HCT116 (cell line): Measurements from ENCODE around the gene SFTPB. TPM values are rescaled to one million over a fixed set of nuclear protein-coding genes. Genes with fewer than 3 reads are reported as not detected.

Experiments used
- ATAC-seq: fragments of 200-7000 bp; cut with Tn5 transposase; 2 replicates; pipeline ENCODE4 v1.9.1; 2020; ENCODE audit warnings: mild to moderate bottlenecking, moderate library complexity
- BruUV-seq: library from RNA; stranded (reverse); fragments of 400-500 nt; replicated peaks from 2 replicates; lab custom pipeline; 2021; lab: Mats Ljungman, UMichigan
- CTCF ChIA-PET: fragments of 300-600 bp; sonication (Branson Sonifier 250); formaldehyde crosslinking; loops from one replicate; lab custom pipeline; 2021; ENCODE audit warnings: antibody characterized with exemption; lab: Charles Lee
- POLR2A ChIA-PET: fragments of 300-600, 350-600 bp; sonication (Branson Sonifier 250); formaldehyde crosslinking; loops from one replicate; lab custom pipeline; 2021; ENCODE audit warnings: antibody characterized with exemption; lab: Charles Lee
- RAD21 ChIA-PET, 2 experiments: fragments of 300-600 bp; sonication (Branson Sonifier 250); formaldehyde crosslinking; loops; one replicate each; lab custom pipeline; 2023; ENCODE audit warnings: low total read pairs in 2 of 2; ENCODE audit not compliant: uncharacterized antibody in 2 of 2, unreplicated experiment in 2 of 2, low non-redundant PET in 1 of 2; lab: Charles Lee
- DNase-seq: peaks from one replicate; pipeline ENCODE4 v3.0.0-alpha.2; 2010; ENCODE audit warnings: low read depth, low spot score
- H2AFZ ChIP-seq: fragments of 200-600 bp; shearing (Covaris generic), sonication (generic); 2 replicates; pipeline ENCODE4 v1.6.1; 2017; ENCODE audit warnings: low read depth, mixed run types, mixed read lengths, antibody characterized with exemption, low read length; ENCODE audit not compliant: poor library complexity, severe bottlenecking
- H3K27ac ChIP-seq: 2 replicates; pipeline ENCODE4 v1.5.1; 2012; ENCODE audit warnings: low read depth, low read length
- H3K27me3 ChIP-seq: fragments of 200-600 bp; sonication (generic); 2 replicates; pipeline ENCODE4 v1.6.1; 2016; ENCODE audit warnings: mixed run types, low read length, mixed read lengths; ENCODE audit not compliant: insufficient read depth
- H3K36me3 ChIP-seq, 2 experiments: fragments of 200-500 bp in 1 of 2; fragments of 200-600 bp in 1 of 2; sonication (Bioruptor generic) in 1 of 2; sonication (generic) in 1 of 2; 2 replicates each; pipeline versions ENCODE4 v1.5.1 to v1.6.1; 2014 to 2016; ENCODE audit warnings: low read length in 2 of 2, inconsistent platforms in 1 of 2, mixed read lengths in 1 of 2, mixed run types in 1 of 2; ENCODE audit not compliant: insufficient read depth in 2 of 2, control insufficient read depth in 1 of 2
- H3K4me1 ChIP-seq, 2 experiments: fragments of 200-600 bp in 1 of 2; sonication (generic) in 1 of 2; 2 replicates each; pipeline versions ENCODE4 v1.5.1 to v1.6.1; 2012 to 2017; ENCODE audit warnings: low read length in 2 of 2, inconsistent platforms in 1 of 2, mild to moderate bottlenecking in 1 of 2, mixed read lengths in 1 of 2, mixed run types in 1 of 2, moderate library complexity in 1 of 2; ENCODE audit not compliant: insufficient read depth in 2 of 2, control insufficient read depth in 1 of 2
- H3K4me2 ChIP-seq: fragments of 200-600 bp; sonication (generic); 2 replicates; pipeline ENCODE4 v1.6.1; 2017; ENCODE audit warnings: mixed run types, low read length, mixed read lengths
- H3K4me3 ChIP-seq, 2 experiments: fragments of 200-600 bp in 1 of 2; sonication (generic) in 1 of 2; replicated peaks in 1 of 2; 2 replicates each; pipeline ENCODE4 v1.5.1; 2011 to 2016; ENCODE audit warnings: low read length in 2 of 2, control low read depth in 1 of 2, low read depth in 1 of 2, mild to moderate bottlenecking in 1 of 2, mixed read lengths in 1 of 2, mixed run types in 1 of 2
- H3K79me2 ChIP-seq: fragments of 200-600 bp; sonication (generic); 2 replicates; pipeline ENCODE4 v1.6.1; 2017; ENCODE audit warnings: mild to moderate bottlenecking, mixed run types, low read length, moderate library complexity, mixed read lengths; ENCODE audit not compliant: insufficient read depth
- H3K9ac ChIP-seq: fragments of 200-600 bp; sonication (generic); 2 replicates; pipeline ENCODE4 v1.6.1; 2016; ENCODE audit warnings: low read length, mixed read lengths
- H3K9me2 ChIP-seq: fragments of 200-600 bp; sonication (generic), shearing (Covaris generic); 2 replicates; pipeline ENCODE4 v1.6.1; 2017; ENCODE audit warnings: mixed run types, mild to moderate bottlenecking, moderate library complexity; ENCODE audit not compliant: insufficient read depth
- H3K9me3 ChIP-seq, 2 experiments: fragments of 200-500 bp in 1 of 2; fragments of 200-600 bp in 1 of 2; sonication (Bioruptor generic) in 1 of 2; sonication (generic) in 1 of 2; 2 replicates each; pipeline ENCODE4 v1.6.1; 2014 to 2017; ENCODE audit warnings: low read length in 2 of 2, mixed read lengths in 2 of 2, inconsistent platforms in 1 of 2, low read depth in 1 of 2, mild to moderate bottlenecking in 1 of 2, mixed run types in 1 of 2, moderate library complexity in 1 of 2; ENCODE audit not compliant: control insufficient read depth in 1 of 2, insufficient read depth in 1 of 2
- H4K20me1 ChIP-seq: fragments of 200-600 bp; sonication (generic), shearing (Covaris generic); 2 replicates; pipeline ENCODE4 v1.6.1; 2017; ENCODE audit warnings: mixed run types, mild to moderate bottlenecking, moderate library complexity; ENCODE audit not compliant: insufficient read depth
- MAX ChIP-seq: IDR thresholded peaks from 2 replicates; pipeline ENCODE4 v1.6.1; 2012
- POLR2AphosphoS5 ChIP-seq: IDR thresholded peaks from 2 replicates; pipeline ENCODE4 v1.6.1; 2011; ENCODE audit warnings: mild to moderate bottlenecking, low read depth, low read length, moderate library complexity
- REST ChIP-seq: IDR thresholded peaks from 2 replicates; pipeline ENCODE4 v1.6.1; 2012; ENCODE audit warnings: low read depth
- ZFX ChIP-seq: fragments of 450-650 bp; IDR thresholded peaks from 2 replicates; pipeline ENCODE4 v1.6.1; 2017
- intact Hi-C: fragments of 100-400 bp; cut with micrococcal nuclease; formaldehyde crosslinking; loops from 2 replicates; pipeline ENCODE4 v1.10.0; 2022
- total RNA-seq: library from RNA; stranded (reverse); gene quantifications from one replicate; pipeline ENCODE4 v1.2.1, GENCODE V29; 2021; ENCODE audit not compliant: unreplicated experiment

SFTPB gene
- total RNA-seq, 1 experiment from 2014 or later = 13.3 TPM

- TF ChIP-seq REST (no peak), ZFX (peak; percentile 95), POLR2AphosphoS5 (peak; percentile 99)
These were observed 56.1 kb downstream of the SFTPB start, which contains the start of gene C2orf68 (continued) for GRCh38 chr2:85611705-85612587.

GRCh38 chr2:85611217-85611704 is 56.7 kb downstream of the SFTPB start:
- no peaks in the 10 kb centered on the region for H3K27me3 ChIP-seq
- BruUV-seq = TSS peak; percentile 41
- TF ChIP-seq MAX = no peak
- H3K9me2 ChIP-seq = no peaks in the 10 kb centered on the region
- no peaks in the 10 kb centered on the region for H4K20me1 ChIP-seq
- RAD21 ChIA-PET = no interaction called here
- DNase-seq = no peak
- intact Hi-C loops = loop anchor here (5.0 kb wide), 2 partner anchors 259 to 326 kb away; partner anchors contain the start of genes ELMOD3 and RETSAT
- peak overlapping the region; percentile 87 for H3K27ac ChIP-seq
- peaks cover 6 to 16% of the 10 kb centered on the region in 2 experiments for H3K36me3 ChIP-seq
- peak overlapping the region; percentile 93 for H3K4me2 ChIP-seq
- H3K4me1 ChIP-seq = peaks cover 9 to 28% of the 10 kb centered on the region in 2 experiments
- POLR2A ChIA-PET = interaction anchor here (0.6 to 1.3 kb wide), 16 partner anchors 9 to 257 kb away, joined by 3 to 20 read pairs (median 3); partner anchors contain the start of genes GGCX, RETSAT, RNF181 and TMEM150A
- H3K4me3 ChIP-seq = peak overlapping the region; percentile 93 to 98
- H2AFZ ChIP-seq = no peak overlapping the region
- CTCF ChIA-PET = interaction anchor here (1.3 to 1.5 kb wide), 2 partner anchors 8 to 26 kb away, joined by 3 to 5 read pairs; partner anchors contain the start of gene TMEM150A
- no peak for ATAC-seq
- no peaks in the 10 kb centered on the region for H3K9me3 ChIP-seq
- peaks cover 26% of the 10 kb centered on the region for H3K79me2 ChIP-seq
- H3K9ac ChIP-seq = peak overlapping the region; percentile 86

Other genes starting within 250 kb of the SFTPB start
- gene SH2D6, start 249.5 kb downstream of the SFTPB start, total RNA-seq = 2.7 TPM
- gene MAT2A, start 129.0 kb downstream of the SFTPB start, total RNA-seq = 444 TPM
- 43.5 TPM for gene GGCX, start 106.7 kb downstream of the SFTPB start, total RNA-seq
- gene VAMP8, start 90.6 kb downstream of the SFTPB start, total RNA-seq = 52.6 TPM
- gene VAMP5, start 83.8 kb downstream of the SFTPB start, total RNA-seq = 1.9 TPM
- 77.5 TPM for gene RNF181, start 72.5 kb downstream of the SFTPB start, total RNA-seq
- 9.9 TPM for gene TMEM150A, start 65.5 kb downstream of the SFTPB start, total RNA-seq
- gene C2orf68, start 56.1 kb downstream of the SFTPB start, total RNA-seq = 21.8 TPM
- gene USP39, start 52.0 kb downstream of the SFTPB start, total RNA-seq = 92.1 TPM
- 0.74 TPM for gene GNLY, start 26.2 kb upstream of the SFTPB start, total RNA-seq
- gene ATOH8, start 85.8 kb upstream of the SFTPB start, total RNA-seq = 0.74 TPM
- 14.8 TPM for gene ST3GAL5, start 220.8 kb upstream of the SFTPB start, total RNA-seq